Measurements from ENCODE around the gene CBX8. TPM values are rescaled to one million over a fixed set of nuclear protein-coding genes. Genes with fewer than 3 reads are reported as not detected.

Gene CBX8
- polyA plus RNA-seq, 1 donor, result 10.3 TPM

DNA sequence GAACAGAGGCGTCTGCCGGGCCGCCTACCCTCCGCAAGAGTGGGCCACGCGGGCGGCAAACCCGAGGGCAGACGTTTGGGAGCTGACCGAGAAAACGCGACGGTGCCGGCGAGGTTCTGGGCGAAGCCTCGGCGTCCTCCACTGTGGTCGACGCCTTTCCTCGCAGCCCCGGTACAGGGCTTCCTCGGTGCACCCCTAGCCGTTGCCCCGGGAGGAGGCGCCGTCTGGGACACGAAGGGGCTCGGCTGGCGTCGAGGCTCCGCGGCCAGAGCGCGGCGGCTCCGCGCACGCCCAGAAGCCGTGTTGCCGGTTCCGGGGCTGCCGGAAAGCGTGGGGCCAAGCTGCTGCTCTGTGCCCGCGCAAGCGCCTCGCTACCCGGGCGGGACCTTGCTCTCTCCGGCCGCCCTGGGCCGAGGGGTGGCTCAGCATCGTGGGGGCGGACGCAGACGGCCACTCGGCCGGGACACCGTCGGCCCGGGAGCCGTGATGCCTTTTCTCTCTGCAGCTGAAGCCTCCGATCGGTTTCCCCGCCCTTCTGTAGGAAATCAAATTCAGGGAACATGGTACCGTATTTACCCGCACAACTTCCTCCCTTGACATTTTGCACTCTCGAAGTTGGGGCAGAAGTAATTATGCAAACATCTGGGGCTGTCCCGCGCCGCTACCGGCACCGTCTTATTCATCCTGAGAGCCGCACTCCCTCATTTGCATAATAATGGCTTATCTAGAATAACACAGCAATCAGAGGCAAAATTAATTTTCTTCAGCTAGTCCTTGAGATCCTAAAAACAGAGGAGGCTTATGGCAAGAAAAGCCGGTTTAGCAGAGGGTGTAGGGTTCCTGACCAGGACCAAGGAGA lies 7.3 kb upstream of the CBX8 start:
- no peak overlapping the region for H3K4me3 ChIP-seq (ENCODE audit: low read length)
- H3K9me3 ChIP-seq (ENCODE audit: control insufficient read depth, low read depth, low read length), result peaks cover 37% of the 10 kb centered on the region
- peaks cover 100% of the 10 kb centered on the region for H3K27me3 ChIP-seq (ENCODE audit: control insufficient read depth, insufficient read depth, low read length)
- H3K36me3 ChIP-seq (ENCODE audit: control insufficient read depth, insufficient read depth, low read length), result no peaks in the 10 kb centered on the region
- H3K27ac ChIP-seq (ENCODE audit: low read length), result no peak overlapping the region
- peaks cover 27% of the 10 kb centered on the region for H3K4me1 ChIP-seq (ENCODE audit: control insufficient read depth, insufficient read depth, low read length)
- no CpG with 5 or more reads among the region's 76 CpGs for WGBS (ENCODE audit: insufficient coverage, low lambda C conversion rate)
- DNase-seq, result peak in 1 of 2 donors; percentile 78

GRCh38 chr17:79803421-79803996 lies 6.6 kb upstream of the CBX8 start:
- no peaks in the 10 kb centered on the region for H3K36me3 ChIP-seq (ENCODE audit: control insufficient read depth, insufficient read depth, low read length)
- 0% methylated on average over 1 of the region's 31 CpGs for WGBS (ENCODE audit: insufficient coverage, low lambda C conversion rate)
- no peak overlapping the region for H3K27ac ChIP-seq (ENCODE audit: low read length)
- peaks cover 29% of the 10 kb centered on the region for H3K4me1 ChIP-seq (ENCODE audit: control insufficient read depth, insufficient read depth, low read length)
- peaks cover 44% of the 10 kb centered on the region for H3K9me3 ChIP-seq (ENCODE audit: control insufficient read depth, low read depth, low read length)
- no peak overlapping the region for H3K4me3 ChIP-seq (ENCODE audit: low read length)
- no peak for DNase-seq
- peaks cover 100% of the 10 kb centered on the region for H3K27me3 ChIP-seq (ENCODE audit: control insufficient read depth, insufficient read depth, low read length)

DNA sequence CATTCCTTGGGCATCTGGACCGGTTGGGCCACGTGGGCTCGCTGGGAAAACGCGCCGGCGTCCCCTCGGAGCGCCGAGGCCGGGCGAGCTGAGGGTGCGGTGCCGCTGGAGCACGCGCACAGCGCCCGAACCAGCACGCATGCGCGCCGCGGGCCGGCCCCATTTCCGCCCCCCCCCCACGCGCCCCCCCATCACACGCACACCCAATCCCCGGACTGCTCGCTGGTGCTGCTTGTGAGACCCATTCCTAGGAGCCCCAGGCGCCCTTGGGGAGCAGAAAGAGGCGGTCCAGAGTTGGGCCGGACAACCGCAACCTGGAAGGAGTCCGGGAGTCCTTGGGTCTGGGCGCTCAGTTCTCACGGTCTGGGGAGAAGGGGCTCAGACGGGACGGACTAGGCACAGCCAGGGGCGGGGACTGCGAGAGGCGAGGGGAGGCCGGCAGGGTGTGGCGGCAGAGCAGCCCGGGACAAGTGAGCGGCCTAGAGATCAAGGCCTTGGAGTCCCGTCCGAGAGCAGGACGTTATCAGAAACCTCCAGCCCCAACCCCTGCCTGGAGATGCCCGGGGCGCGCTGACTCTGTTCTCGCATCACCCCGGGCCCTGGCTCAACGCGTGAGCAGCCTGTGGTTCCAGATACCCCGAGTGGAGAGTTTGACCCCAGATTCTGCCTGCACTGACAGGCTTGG lies 6.0 kb upstream of the CBX8 start:
- H3K4me1 ChIP-seq (ENCODE audit: control insufficient read depth, insufficient read depth, low read length), result peaks cover 35% of the 10 kb centered on the region

DNA sequence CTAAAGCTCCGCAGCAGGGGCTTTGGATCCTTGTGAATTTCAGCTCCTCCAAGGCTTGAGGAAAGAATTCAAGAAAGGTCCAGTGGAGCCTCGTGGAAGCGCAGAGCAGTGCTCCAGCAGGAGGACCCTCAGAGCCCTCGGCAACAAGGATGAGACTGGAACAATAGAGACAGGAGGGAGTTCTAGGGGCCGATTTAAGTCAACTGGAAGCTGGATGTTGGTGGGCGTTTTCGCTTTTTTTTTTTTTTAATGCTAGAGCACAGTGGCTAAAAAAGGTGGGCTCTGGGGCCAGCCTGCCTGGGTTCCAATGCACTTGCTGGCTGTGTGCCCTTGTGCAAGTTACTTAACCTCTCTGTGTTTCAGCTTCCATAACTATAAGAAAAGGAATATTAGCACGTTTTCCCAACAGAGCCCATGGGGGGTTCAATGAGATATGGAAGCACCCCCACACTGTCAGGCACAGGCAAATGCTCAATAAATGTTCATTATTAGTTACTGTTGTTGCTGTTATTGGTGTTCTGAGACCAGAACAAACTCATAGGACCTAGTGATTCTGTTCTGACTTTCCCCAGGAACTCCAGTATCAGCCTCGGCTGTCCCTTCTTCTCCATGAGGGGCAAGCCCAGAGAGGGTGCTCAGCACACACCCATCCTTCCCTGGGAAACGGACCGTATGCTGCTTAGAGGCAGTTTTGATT lies 5.3 kb upstream of the CBX8 start:
- H3K27me3 ChIP-seq (ENCODE audit: control insufficient read depth, insufficient read depth, low read length), result peaks cover 96% of the 10 kb centered on the region
- 20% methylated on average over 1 of the region's 11 CpGs for WGBS (ENCODE audit: insufficient coverage, low lambda C conversion rate)
- peaks cover 37% of the 10 kb centered on the region for H3K4me1 ChIP-seq (ENCODE audit: control insufficient read depth, insufficient read depth, low read length)
- H3K36me3 ChIP-seq (ENCODE audit: control insufficient read depth, insufficient read depth, low read length), result no peaks in the 10 kb centered on the region
- peaks cover 52% of the 10 kb centered on the region for H3K9me3 ChIP-seq (ENCODE audit: control insufficient read depth, low read depth, low read length)
- no peak overlapping the region for H3K27ac ChIP-seq (ENCODE audit: low read length)
- no peak for DNase-seq
- H3K4me3 ChIP-seq (ENCODE audit: low read length), result no peak overlapping the region

More for the DNA sequence above, 6.0 kb upstream of the CBX8 start:
- H3K4me3 ChIP-seq (ENCODE audit: low read length), result no peak overlapping the region
- no CpG with 5 or more reads among the region's 57 CpGs for WGBS (ENCODE audit: insufficient coverage, low lambda C conversion rate)
- peaks cover 100% of the 10 kb centered on the region for H3K27me3 ChIP-seq (ENCODE audit: control insufficient read depth, insufficient read depth, low read length)
- H3K27ac ChIP-seq (ENCODE audit: low read length), result no peak overlapping the region
- H3K36me3 ChIP-seq (ENCODE audit: control insufficient read depth, insufficient read depth, low read length), result no peaks in the 10 kb centered on the region
- peaks cover 50% of the 10 kb centered on the region for H3K9me3 ChIP-seq (ENCODE audit: control insufficient read depth, low read depth, low read length)
- DNase-seq, result peak in 1 of 2 donors; percentile 25

DNA sequence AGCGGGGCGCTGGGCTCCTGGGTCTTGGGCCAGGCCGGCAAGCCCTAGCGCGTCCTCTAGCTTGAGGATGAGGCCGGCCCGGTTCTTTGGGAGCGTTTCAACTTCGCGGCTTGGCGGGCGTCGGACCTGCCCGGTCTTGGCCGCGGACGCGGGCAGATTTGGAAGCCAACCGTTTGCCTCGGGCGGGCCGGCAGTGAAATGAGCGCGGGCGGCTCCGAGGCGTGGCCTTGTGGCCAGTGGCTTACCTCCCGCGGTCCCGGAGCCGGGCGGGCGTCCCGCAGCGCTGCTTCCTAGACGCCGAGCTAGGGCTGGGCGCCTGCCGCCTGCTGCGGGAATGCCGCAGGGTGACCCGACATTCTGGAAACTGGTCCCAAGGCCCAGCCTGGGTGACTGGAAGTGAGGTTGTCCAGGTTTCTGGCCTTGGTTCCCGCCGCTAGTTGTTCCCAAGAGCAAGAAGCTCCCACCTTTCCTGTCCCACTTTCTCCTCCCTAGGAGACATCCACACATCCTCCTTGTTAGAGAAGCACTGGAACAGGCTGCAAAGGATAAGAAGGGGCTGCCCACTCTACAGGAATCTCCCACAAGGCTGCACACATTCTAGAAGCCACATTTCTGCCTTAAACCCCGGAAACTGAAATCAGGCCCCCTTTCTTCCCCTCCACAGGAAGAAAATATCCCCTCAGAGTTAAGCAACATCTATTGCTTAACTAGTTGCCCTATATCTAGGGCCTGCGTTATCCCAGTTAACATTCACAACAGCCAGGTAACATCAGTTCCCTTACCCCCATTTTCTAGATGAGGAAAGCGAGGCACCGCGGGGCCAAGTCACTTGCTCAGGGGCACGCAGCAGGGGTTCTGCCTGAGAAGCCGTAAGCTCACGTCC lies 4.5 kb upstream of the CBX8 start:
- peak in 1 of 2 donors; percentile 44 for DNase-seq
- Histone ChIP-seq H3K9me3 (ENCODE audit: control insufficient read depth, low read depth, low read length) (peaks cover 52% of the 10 kb centered on the region), H3K36me3 (ENCODE audit: control insufficient read depth, insufficient read depth, low read length) (no peaks in the 10 kb centered on the region), H3K27me3 (ENCODE audit: control insufficient read depth, insufficient read depth, low read length) (peaks cover 88% of the 10 kb centered on the region), H3K4me3 (ENCODE audit: low read length) (no peak overlapping the region), H3K4me1 (ENCODE audit: control insufficient read depth, insufficient read depth, low read length) (peaks cover 37% of the 10 kb centered on the region), H3K27ac (ENCODE audit: low read length) (no peak overlapping the region)
- no CpG with 5 or more reads among the region's 52 CpGs for WGBS (ENCODE audit: insufficient coverage, low lambda C conversion rate)

- Histone ChIP-seq H3K9me3 (ENCODE audit: control insufficient read depth, low read depth, low read length) (peaks cover 48% of the 10 kb centered on the region), H3K27ac (ENCODE audit: low read length) (no peak overlapping the region), H3K27me3 (ENCODE audit: control insufficient read depth, insufficient read depth, low read length) (peaks cover 79% of the 10 kb centered on the region), H3K4me3 (ENCODE audit: low read length) (peak overlapping the region; percentile 3), H3K4me1 (ENCODE audit: control insufficient read depth, insufficient read depth, low read length) (peaks cover 44% of the 10 kb centered on the region), H3K36me3 (ENCODE audit: control insufficient read depth, insufficient read depth, low read length) (peaks cover 4% of the 10 kb centered on the region)
- WGBS (ENCODE audit: insufficient coverage, low lambda C conversion rate), result no CpG with 5 or more reads among the region's 44 CpGs
- DNase-seq, result peak in 1 of 2 donors; percentile 66
Observed at GRCh38 chr17:79800325-79801155, 3.7 kb upstream of the CBX8 start.

DNA sequence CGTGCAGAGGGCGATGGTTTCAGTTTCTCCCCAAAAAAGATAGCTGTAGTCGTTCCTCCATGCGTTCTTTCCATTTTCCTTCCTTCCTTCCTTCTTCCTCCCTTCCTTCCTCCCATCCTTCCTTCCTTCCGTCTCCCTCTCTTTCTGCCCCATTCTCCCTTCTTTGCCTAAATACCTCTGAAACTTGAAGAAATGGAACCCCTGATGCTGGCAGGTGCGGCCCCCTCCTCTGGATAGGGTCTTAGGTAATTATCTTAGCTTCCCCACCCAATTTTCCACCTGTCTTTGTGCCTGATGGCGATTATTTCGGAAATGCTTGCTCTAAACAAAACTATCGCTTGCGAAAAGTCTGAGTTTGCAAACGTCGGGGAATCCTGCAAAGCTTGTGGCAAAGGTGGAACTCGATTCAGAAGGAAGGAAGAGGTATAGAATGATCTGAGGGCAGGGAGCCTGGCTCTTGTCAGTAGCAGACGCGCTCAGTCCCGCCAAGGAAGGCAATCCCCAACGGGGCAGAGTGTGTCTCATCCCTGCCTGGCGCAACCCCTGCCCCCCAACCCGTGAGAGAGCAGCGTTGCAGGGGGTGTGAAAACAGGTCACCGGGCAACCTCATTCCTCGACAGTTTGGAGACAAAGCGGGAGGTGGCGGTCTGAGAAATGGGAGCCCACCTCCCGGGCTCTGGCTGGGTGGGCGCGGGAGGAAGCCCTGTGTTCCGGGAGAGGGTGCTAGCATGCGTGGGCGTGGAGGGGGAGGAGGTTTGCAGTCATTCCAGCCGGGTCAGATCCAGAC lies 2.9 kb upstream of the CBX8 start:
- no peak overlapping the region for H3K4me3 ChIP-seq (ENCODE audit: low read length)
- peaks cover 10% of the 10 kb centered on the region for H3K36me3 ChIP-seq (ENCODE audit: control insufficient read depth, insufficient read depth, low read length)
- 0% methylated on average over 3 of the region's 31 CpGs for WGBS (ENCODE audit: insufficient coverage, low lambda C conversion rate)
- peaks cover 49% of the 10 kb centered on the region for H3K4me1 ChIP-seq (ENCODE audit: control insufficient read depth, insufficient read depth, low read length)
- peaks cover 48% of the 10 kb centered on the region for H3K9me3 ChIP-seq (ENCODE audit: control insufficient read depth, low read depth, low read length)
- H3K27ac ChIP-seq (ENCODE audit: low read length), result no peak overlapping the region
- H3K27me3 ChIP-seq (ENCODE audit: control insufficient read depth, insufficient read depth, low read length), result peaks cover 71% of the 10 kb centered on the region
- no peak for DNase-seq

DNA sequence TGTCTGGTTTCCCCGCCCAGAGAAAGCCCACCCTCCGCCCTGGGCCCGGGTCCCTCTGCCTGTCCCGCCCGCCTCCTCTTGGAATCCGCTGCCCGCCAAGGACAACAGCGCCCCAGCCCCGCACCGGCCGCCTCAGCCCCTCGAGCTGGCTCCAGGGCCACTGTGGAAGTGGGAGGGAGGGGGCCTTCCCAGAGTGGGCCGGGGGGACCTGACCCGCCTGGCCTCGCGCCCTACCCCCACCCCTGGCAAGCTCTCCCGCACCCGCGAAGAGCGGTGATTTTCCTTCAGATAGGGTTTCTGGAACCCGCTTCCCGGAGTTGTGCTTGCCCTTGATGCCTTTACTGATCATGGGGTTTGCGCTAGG lies 2.3 kb upstream of the CBX8 start:
- WGBS (ENCODE audit: insufficient coverage, low lambda C conversion rate), result no CpG with 5 or more reads among the region's 23 CpGs
- DNase-seq, result peak in 1 of 2 donors; percentile 28
- Histone ChIP-seq H3K27me3 (ENCODE audit: control insufficient read depth, insufficient read depth, low read length) (peaks cover 66% of the 10 kb centered on the region), H3K36me3 (ENCODE audit: control insufficient read depth, insufficient read depth, low read length) (peaks cover 14% of the 10 kb centered on the region), H3K9me3 (ENCODE audit: control insufficient read depth, low read depth, low read length) (peaks cover 48% of the 10 kb centered on the region), H3K27ac (ENCODE audit: low read length) (no peak overlapping the region), H3K4me1 (ENCODE audit: control insufficient read depth, insufficient read depth, low read length) (peaks cover 53% of the 10 kb centered on the region), H3K4me3 (ENCODE audit: low read length) (no peak overlapping the region)

All from large intestine (tissue), 3 donors.